SU-DHL-6 (cell line): ENCODE data around the gene CA5A.

ENCODE experiments used
- EZH2phosphoT487 ChIP-seq: fragments of 200-600 bp; sonication (generic), shearing (Covaris generic); conservative IDR thresholded peaks from 2 replicates; pipeline ENCODE4 v1.6.1; 2018; ENCODE audit warnings: mild to moderate bottlenecking, antibody characterized with exemption, low read length, moderate library complexity, mixed read lengths
- TF ChIP-seq, protein P1 (sequence below): fragments of 200-600 bp; sonication (generic); IDR thresholded peaks from one replicate; pipeline ENCODE4 v1.5.1; 2017; ENCODE audit warnings: antibody characterized with exemption, mild to moderate bottlenecking, low read length, moderate library complexity; ENCODE audit not compliant: insufficient read depth, poor library complexity, severe bottlenecking

- TF ChIP-seq, protein P1, sequence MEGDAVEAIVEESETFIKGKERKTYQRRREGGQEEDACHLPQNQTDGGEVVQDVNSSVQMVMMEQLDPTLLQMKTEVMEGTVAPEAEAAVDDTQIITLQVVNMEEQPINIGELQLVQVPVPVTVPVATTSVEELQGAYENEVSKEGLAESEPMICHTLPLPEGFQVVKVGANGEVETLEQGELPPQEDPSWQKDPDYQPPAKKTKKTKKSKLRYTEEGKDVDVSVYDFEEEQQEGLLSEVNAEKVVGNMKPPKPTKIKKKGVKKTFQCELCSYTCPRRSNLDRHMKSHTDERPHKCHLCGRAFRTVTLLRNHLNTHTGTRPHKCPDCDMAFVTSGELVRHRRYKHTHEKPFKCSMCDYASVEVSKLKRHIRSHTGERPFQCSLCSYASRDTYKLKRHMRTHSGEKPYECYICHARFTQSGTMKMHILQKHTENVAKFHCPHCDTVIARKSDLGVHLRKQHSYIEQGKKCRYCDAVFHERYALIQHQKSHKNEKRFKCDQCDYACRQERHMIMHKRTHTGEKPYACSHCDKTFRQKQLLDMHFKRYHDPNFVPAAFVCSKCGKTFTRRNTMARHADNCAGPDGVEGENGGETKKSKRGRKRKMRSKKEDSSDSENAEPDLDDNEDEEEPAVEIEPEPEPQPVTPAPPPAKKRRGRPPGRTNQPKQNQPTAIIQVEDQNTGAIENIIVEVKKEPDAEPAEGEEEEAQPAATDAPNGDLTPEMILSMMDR, result no peak
- TF ChIP-seq EZH2phosphoT487, result no peak
These were observed 3.5 kb upstream of the CA5A start for GRCh38 chr16:87939562-87940423.
